PFSK-1 (cell line): Measurements from ENCODE around the gene SLC2A4RG.

Experiments
- FOXP2 ChIP-seq: optimal IDR thresholded peaks from 2 replicates; pipeline ENCODE3; 2011; ENCODE audit warnings: borderline replicate concordance, control low read depth, inconsistent platforms; ENCODE audit not compliant: insufficient read depth; ENCODE audit errors: extremely low read length, extremely low read depth
- POLR2AphosphoS5 ChIP-seq: IDR thresholded peaks from 2 replicates; pipeline ENCODE4 v1.6.1; 2012; ENCODE audit warnings: low read depth, mild to moderate bottlenecking, control low read depth, low read length, moderate library complexity
- SIN3A ChIP-seq: IDR thresholded peaks from 2 replicates; pipeline ENCODE4 v1.6.1; 2012; ENCODE audit warnings: mild to moderate bottlenecking, low read length, moderate library complexity, borderline replicate concordance; ENCODE audit not compliant: insufficient read depth
- TAF1 ChIP-seq: IDR thresholded peaks from 2 replicates; pipeline ENCODE4 v1.6.1; 2012; ENCODE audit warnings: low read length, control low read depth, borderline replicate concordance; ENCODE audit not compliant: insufficient read depth
- TF ChIP-seq, protein P1 (sequence below), 2 experiments: IDR thresholded peaks; 2 replicates each; pipeline versions ENCODE4 v1.6.1 to v1.8.0; 2011 to 2012; ENCODE audit warnings: low read depth in 2 of 2, low read length in 2 of 2, control low read depth in 1 of 2, inconsistent platforms in 1 of 2, mild to moderate bottlenecking in 1 of 2, moderate library complexity in 1 of 2; ENCODE audit not compliant: insufficient read depth in 1 of 2

Gene SLC2A4RG

GRCh38 chr20:63766695-63767426 is 27.3 kb downstream of the SLC2A4RG start:
- TF ChIP-seq TAF1, result no peak
- TF ChIP-seq POLR2AphosphoS5, result no peak
- TF ChIP-seq, protein P1, sequence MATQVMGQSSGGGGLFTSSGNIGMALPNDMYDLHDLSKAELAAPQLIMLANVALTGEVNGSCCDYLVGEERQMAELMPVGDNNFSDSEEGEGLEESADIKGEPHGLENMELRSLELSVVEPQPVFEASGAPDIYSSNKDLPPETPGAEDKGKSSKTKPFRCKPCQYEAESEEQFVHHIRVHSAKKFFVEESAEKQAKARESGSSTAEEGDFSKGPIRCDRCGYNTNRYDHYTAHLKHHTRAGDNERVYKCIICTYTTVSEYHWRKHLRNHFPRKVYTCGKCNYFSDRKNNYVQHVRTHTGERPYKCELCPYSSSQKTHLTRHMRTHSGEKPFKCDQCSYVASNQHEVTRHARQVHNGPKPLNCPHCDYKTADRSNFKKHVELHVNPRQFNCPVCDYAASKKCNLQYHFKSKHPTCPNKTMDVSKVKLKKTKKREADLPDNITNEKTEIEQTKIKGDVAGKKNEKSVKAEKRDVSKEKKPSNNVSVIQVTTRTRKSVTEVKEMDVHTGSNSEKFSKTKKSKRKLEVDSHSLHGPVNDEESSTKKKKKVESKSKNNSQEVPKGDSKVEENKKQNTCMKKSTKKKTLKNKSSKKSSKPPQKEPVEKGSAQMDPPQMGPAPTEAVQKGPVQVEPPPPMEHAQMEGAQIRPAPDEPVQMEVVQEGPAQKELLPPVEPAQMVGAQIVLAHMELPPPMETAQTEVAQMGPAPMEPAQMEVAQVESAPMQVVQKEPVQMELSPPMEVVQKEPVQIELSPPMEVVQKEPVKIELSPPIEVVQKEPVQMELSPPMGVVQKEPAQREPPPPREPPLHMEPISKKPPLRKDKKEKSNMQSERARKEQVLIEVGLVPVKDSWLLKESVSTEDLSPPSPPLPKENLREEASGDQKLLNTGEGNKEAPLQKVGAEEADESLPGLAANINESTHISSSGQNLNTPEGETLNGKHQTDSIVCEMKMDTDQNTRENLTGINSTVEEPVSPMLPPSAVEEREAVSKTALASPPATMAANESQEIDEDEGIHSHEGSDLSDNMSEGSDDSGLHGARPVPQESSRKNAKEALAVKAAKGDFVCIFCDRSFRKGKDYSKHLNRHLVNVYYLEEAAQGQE (IDR thresholded peaks at IDR 0.05; ENCODE audit: insufficient read depth in 1 of 2, low read depth in 2 of 2, low read length in 2 of 2), result no peak

GRCh38 chr20:63767456-63767855 is 27.9 kb downstream of the SLC2A4RG start:
- TF ChIP-seq SIN3A, result no peak
- TF ChIP-seq TAF1, result no peak
- TF ChIP-seq, protein P1 (IDR thresholded peaks at IDR 0.05; ENCODE audit: insufficient read depth in 1 of 2, low read depth in 2 of 2, low read length in 2 of 2), result no peak
- TF ChIP-seq POLR2AphosphoS5, result no peak
- no peak for TF ChIP-seq FOXP2

GRCh38 chr20:63767886-63768285 is 28.3 kb downstream of the SLC2A4RG start:
- TF ChIP-seq SIN3A (no peak), TAF1 (no peak), POLR2AphosphoS5 (no peak), FOXP2 (no peak)
- TF ChIP-seq, protein P1 (IDR thresholded peaks at IDR 0.05; ENCODE audit: insufficient read depth in 1 of 2, low read depth in 2 of 2, low read length in 2 of 2), result no peak

DNA sequence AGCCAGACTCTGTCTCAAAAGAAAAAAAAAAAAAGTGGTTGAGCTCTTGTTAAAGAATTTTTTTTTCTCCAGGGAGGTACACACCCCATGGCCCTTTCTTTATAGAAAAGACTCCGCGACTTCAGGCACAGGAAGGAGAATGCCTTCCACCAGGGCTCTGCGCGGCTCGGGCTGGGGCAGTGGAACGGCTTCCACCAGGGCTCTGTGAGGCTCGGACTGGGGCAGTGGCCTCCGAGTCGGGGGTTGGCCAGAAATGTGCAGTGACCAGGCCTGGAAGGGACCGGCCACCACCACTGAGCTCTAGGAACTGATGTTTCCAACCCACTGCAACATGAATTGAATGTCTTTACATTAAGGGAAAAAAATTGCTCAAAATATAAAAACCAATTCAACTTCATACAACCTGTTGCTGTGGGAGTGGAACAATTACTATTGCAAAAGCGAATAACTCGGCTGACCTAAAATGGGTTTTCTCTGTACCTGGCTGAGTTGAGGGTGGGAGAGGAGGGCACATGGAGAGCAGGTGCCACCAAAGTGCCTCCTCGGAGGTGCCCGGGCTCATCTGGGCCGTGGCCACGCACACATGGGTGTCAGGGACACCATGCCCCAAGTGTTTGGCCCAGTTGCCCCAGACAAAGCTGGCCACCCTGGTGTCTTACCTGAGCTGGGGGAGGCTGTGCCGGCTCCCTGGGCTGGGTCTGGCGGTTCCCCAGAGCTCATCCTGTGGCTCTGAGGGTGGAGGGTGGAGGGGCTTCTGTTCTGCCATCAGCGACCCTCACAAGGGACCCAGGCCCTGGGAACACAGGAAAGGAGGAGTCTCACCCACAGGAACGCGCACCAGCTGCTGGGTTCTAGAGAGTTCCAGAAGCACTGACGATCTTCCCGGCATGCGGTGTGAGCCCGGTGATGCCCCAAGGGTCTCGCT is 29.3 kb downstream of the SLC2A4RG start:
- no peak for TF ChIP-seq SIN3A
- TF ChIP-seq TAF1, result no peak
- no peak for TF ChIP-seq FOXP2
- no peak for TF ChIP-seq POLR2AphosphoS5
- TF ChIP-seq, protein P1 (IDR thresholded peaks at IDR 0.05; ENCODE audit: insufficient read depth in 1 of 2, low read depth in 2 of 2, low read length in 2 of 2), result no peak
